ENCODE results near the gene IL1B. TPM values are rescaled to one million over a fixed set of nuclear protein-coding genes. Genes with fewer than 3 reads are reported as not detected.
"Not testable (repeated sequence)": the region's sequence is repeated elsewhere in the genome, so short reads cannot be mapped to it uniquely, and the experiment has no call there.

The IL1B gene
- total and polyA plus RNA-seq, 2 experiments from 2014 or later = 0.86 to 2.2 TPM

- Histone ChIP-seq H3K4me2 (ENCODE audit: unreplicated experiment) (no peak overlapping the region), H3K9me2 (ENCODE audit: insufficient read depth) (no peaks in the 10 kb centered on the region), H3K9me3 (ENCODE audit: low read depth) (no peaks in the 10 kb centered on the region), H3K79me2 (ENCODE audit: insufficient read depth) (no peaks in the 10 kb centered on the region), H3K9ac (no peak overlapping the region), H4K20me1 (ENCODE audit: insufficient read depth) (no peaks in the 10 kb centered on the region), H3K27me3 (replicated peaks; ENCODE audit: insufficient read depth) (no peaks in the 10 kb centered on the region), H3K4me3 (no peak overlapping the region), H3K27ac (no peak overlapping the region), H2AFZ (no peak overlapping the region), H3K36me3 (ENCODE audit: low read depth) (no peaks in the 10 kb centered on the region), H3K4me1 (ENCODE audit: insufficient read depth) (peaks cover 20% of the 10 kb centered on the region), H3F3A (ENCODE audit: insufficient read depth) (no peaks in the 10 kb centered on the region)
- no peak for DNase-seq
- in situ Hi-C loops (cut with MboI) = no loop called here
- WGBS, 2 experiments (ENCODE audit: low coverage in 1 of 2, low lambda C conversion rate in 2 of 2, missing lambda C conversion rate in 2 of 2) = 75 to 85% methylated on average over 8 of the region's 8 CpGs
- no peak for TF ChIP-seq EZH2phosphoT487 (IDR thresholded peaks at IDR 0.05; ENCODE audit: insufficient read depth, low read depth)
- TF ChIP-seq EZH2 (IDR thresholded peaks at IDR 0.05; ENCODE audit: insufficient read depth, poor library complexity, severe bottlenecking) = no peak
Measured at GRCh38 chr2:112866128-112866835, 29.7 kb upstream of the IL1B start.

DNA sequence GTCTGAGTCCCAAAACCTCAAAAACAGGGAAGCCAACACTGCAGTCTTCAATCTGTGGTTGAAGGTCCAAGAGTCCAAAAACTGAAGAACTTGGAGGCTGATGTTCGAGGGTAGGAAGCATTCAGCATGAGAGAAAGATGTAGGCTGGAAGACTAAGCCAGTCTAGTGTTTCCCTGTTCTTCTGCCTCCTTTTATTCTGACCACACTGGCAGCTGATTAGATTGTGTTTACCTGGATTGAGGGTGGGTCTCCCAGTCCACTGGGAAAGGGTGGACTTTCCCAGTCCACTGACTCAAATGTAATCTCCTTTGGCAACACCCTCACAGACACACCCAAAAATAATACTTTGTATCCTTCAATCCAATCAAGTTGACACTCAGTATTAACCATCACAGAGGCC is 27.5 kb upstream of the IL1B start:
- H3K27me3 ChIP-seq (replicated peaks; ENCODE audit: insufficient read depth) = no peaks in the 10 kb centered on the region
- H3K9me3 ChIP-seq (ENCODE audit: low read depth) = peaks cover 9% of the 10 kb centered on the region
- no peaks in the 10 kb centered on the region for H3F3A ChIP-seq (ENCODE audit: insufficient read depth)
- DNase-seq = no peak
- no peak overlapping the region for H3K4me3 ChIP-seq
- in situ Hi-C loops (cut with MboI) = no loop called here
- no peak overlapping the region for H3K27ac ChIP-seq
- H4K20me1 ChIP-seq (ENCODE audit: insufficient read depth) = no peaks in the 10 kb centered on the region
- H3K4me1 ChIP-seq (ENCODE audit: insufficient read depth) = peaks cover 9% of the 10 kb centered on the region
- no peak overlapping the region for H3K9ac ChIP-seq
- H3K36me3 ChIP-seq (ENCODE audit: low read depth) = no peaks in the 10 kb centered on the region
- TF ChIP-seq EZH2phosphoT487 (IDR thresholded peaks at IDR 0.05; ENCODE audit: insufficient read depth, low read depth) (no peak), EZH2 (IDR thresholded peaks at IDR 0.05; ENCODE audit: insufficient read depth, poor library complexity, severe bottlenecking) (no peak)
- no peaks in the 10 kb centered on the region for H3K79me2 ChIP-seq (ENCODE audit: insufficient read depth)
- H3K4me2 ChIP-seq (ENCODE audit: unreplicated experiment) = no peak overlapping the region
- no peaks in the 10 kb centered on the region for H3K9me2 ChIP-seq (ENCODE audit: insufficient read depth)
- 0 to 8% methylated on average over 1 of the region's 1 CpG for WGBS, 2 experiments (ENCODE audit: low coverage in 1 of 2, low lambda C conversion rate in 2 of 2, missing lambda C conversion rate in 2 of 2)
- H2AFZ ChIP-seq = no peak overlapping the region

DNA sequence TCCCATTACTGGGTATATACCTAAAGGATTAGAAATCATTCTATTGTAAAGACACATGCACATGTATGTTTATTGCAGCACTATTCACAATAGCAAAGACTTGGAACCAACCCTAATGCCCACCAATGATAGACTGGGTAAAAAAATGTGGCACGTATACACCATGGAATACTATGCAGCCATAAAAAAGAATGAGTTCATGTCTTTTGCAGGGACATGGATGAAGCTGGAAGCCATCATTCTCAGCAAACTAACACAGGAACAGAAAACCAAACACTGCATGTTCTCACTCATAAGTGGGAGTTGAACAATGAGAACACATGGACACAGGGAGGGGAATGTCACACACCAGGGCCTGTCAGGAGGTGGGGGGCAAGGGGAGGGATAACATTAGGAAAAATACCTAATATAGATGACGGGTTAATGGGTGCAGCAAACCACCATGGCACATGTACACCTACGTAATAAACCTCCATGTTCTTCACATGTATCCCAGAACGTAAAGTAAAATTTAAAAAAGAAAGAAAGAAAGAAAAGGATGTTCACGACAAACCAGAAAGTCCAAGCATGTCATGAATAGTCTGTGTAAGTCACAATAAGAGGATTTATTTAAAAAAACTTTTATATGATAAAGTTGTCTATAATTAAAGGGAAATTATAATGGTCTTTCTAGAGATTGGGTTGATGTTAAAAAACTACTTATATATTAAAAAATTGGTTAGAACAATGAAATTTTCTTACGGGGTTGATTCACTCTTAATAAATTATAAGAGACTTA is 23.0 kb upstream of the IL1B start:
- H3K79me2 ChIP-seq (ENCODE audit: insufficient read depth); H3K4me1 ChIP-seq (ENCODE audit: insufficient read depth); DNase-seq; H3K4me3 ChIP-seq; H3K27me3 ChIP-seq (replicated peaks; ENCODE audit: insufficient read depth); H3K9me3 ChIP-seq (ENCODE audit: low read depth); H3K4me2 ChIP-seq (ENCODE audit: unreplicated experiment); H3K9me2 ChIP-seq (ENCODE audit: insufficient read depth); H2AFZ ChIP-seq; in situ Hi-C loops (cut with MboI); H4K20me1 ChIP-seq (ENCODE audit: insufficient read depth); H3K36me3 ChIP-seq (ENCODE audit: low read depth); H3F3A ChIP-seq (ENCODE audit: insufficient read depth); H3K27ac ChIP-seq; H3K9ac ChIP-seq: not testable (repeated sequence)
- 41 to 46% methylated on average over 6 of the region's 6 CpGs for WGBS, 2 experiments (ENCODE audit: low coverage in 1 of 2, low lambda C conversion rate in 2 of 2, missing lambda C conversion rate in 2 of 2)

- no peak for DNase-seq
- Histone ChIP-seq H3K27me3 (replicated peaks; ENCODE audit: insufficient read depth) (no peaks in the 10 kb centered on the region), H3K79me2 (ENCODE audit: insufficient read depth) (no peaks in the 10 kb centered on the region), H3K9me3 (ENCODE audit: low read depth) (no peaks in the 10 kb centered on the region), H3K4me1 (ENCODE audit: insufficient read depth) (no peaks in the 10 kb centered on the region), H3F3A (ENCODE audit: insufficient read depth) (no peaks in the 10 kb centered on the region), H2AFZ (no peak overlapping the region), H3K4me3 (no peak overlapping the region), H3K9me2 (ENCODE audit: insufficient read depth) (no peaks in the 10 kb centered on the region), H3K27ac (no peak overlapping the region), H3K9ac (no peak overlapping the region), H3K36me3 (ENCODE audit: low read depth) (no peaks in the 10 kb centered on the region), H3K4me2 (ENCODE audit: unreplicated experiment) (no peak overlapping the region), H4K20me1 (ENCODE audit: insufficient read depth) (no peaks in the 10 kb centered on the region)
- WGBS, 2 experiments (ENCODE audit: low coverage in 1 of 2, low lambda C conversion rate in 2 of 2, missing lambda C conversion rate in 2 of 2) = 52 to 59% methylated on average over 5 of the region's 5 CpGs
- no peak for TF ChIP-seq EZH2 (IDR thresholded peaks at IDR 0.05; ENCODE audit: insufficient read depth, poor library complexity, severe bottlenecking)
- TF ChIP-seq EZH2phosphoT487 (IDR thresholded peaks at IDR 0.05; ENCODE audit: insufficient read depth, low read depth) = no peak
- in situ Hi-C loops (cut with MboI) = no loop called here
Measured at GRCh38 chr2:112850588-112850987, 14.0 kb upstream of the IL1B start.

All from GM23248 (cell line).